Coronary artery (tissue), 2 donors: ENCODE measurements around the gene GTF2A2.

ENCODE experiments used
- DNase-seq: peaks from one replicate; pipeline ENCODE4 v3.0.0-alpha.2; 2017; ENCODE audit warnings: low spot score
- H3K27ac ChIP-seq, 2 donors: fragments of 200-600 bp; sonication (generic); one replicate each; pipeline ENCODE4 v1.5.1; 2016 to 2019
- H3K4me3 ChIP-seq: fragments of 200-600 bp; sonication (generic); 2 replicates; pipeline ENCODE4 v1.5.1; 2016; ENCODE audit warnings: mild to moderate bottlenecking, moderate library complexity
- TF ChIP-seq, protein P1 (sequence below): fragments of 200-600 bp; sonication (generic); IDR thresholded peaks from one replicate; pipeline ENCODE4 v1.5.1; 2019; ENCODE audit warnings: antibody characterized with exemption

Gene GTF2A2

DNA sequence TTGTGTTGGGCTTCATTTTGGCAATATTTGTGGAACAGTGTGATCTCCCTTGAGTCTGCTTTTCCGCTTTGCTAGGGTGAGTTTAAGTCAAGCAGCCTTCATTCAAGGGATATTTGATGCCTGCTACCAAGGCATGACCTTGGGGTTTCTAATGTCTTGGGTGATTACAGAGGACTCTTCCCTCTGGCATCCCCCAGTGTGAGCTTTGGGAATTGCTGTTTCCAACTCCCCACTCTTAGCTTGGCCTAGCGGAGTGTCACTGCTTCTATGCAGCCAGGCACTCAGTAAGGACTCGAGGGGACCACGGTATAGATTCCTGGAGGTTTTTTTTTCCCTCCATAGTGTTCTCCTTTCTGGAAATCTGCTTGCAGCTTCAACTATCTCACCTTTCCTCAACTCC, 24.6 kb downstream of the GTF2A2 start:
- no peak for DNase-seq
- Histone ChIP-seq H3K27ac (no peak overlapping the region), H3K4me3 (no peak overlapping the region)
- TF ChIP-seq, protein P1, sequence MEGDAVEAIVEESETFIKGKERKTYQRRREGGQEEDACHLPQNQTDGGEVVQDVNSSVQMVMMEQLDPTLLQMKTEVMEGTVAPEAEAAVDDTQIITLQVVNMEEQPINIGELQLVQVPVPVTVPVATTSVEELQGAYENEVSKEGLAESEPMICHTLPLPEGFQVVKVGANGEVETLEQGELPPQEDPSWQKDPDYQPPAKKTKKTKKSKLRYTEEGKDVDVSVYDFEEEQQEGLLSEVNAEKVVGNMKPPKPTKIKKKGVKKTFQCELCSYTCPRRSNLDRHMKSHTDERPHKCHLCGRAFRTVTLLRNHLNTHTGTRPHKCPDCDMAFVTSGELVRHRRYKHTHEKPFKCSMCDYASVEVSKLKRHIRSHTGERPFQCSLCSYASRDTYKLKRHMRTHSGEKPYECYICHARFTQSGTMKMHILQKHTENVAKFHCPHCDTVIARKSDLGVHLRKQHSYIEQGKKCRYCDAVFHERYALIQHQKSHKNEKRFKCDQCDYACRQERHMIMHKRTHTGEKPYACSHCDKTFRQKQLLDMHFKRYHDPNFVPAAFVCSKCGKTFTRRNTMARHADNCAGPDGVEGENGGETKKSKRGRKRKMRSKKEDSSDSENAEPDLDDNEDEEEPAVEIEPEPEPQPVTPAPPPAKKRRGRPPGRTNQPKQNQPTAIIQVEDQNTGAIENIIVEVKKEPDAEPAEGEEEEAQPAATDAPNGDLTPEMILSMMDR, result no peak

DNA sequence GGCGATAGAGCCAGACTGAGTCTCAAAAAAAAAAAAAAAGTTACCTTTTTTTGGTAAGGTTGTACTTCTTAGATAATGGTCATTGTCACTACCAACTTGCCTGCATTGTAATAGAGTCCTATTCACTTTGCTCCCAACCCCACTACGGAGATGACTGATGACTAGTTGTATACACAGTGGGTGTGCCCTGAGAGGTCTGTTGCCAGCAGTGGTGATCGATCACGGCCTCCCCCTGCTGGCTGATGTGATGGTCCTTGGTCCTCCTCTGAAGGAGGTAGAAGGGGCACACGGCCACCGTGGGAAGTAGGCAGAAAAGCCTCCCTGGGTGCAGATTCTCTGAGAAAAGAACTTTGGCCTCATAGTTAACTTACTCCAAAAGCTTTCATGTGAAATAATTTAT, 35.0 kb downstream of the GTF2A2 start:
- TF ChIP-seq, protein P1, result no peak
- DNase-seq, result no peak
- Histone ChIP-seq H3K4me3 (no peak overlapping the region), H3K27ac (no peak overlapping the region)

DNA sequence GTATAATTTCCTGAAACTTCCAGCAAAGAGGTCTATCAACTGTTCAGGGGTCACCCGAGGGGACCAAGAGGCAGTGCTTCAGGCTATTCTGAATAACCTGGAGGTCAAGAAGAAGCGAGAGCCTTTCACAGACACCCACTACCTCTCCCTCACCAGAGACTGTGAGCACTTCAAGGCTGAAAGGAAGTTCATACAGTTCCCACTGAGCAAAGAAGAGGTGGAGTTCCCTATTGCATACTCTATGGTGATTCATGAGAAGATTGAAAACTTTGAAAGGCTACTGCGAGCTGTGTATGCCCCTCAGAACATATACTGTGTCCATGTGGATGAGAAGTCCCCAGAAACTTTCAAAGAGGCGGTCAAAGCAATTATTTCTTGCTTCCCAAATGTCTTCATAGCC, 38.9 kb downstream of the GTF2A2 start:
- DNase-seq, result no peak
- no peak overlapping the region for H3K27ac ChIP-seq
- no peak overlapping the region for H3K4me3 ChIP-seq
- TF ChIP-seq, protein P1, result no peak

DNA sequence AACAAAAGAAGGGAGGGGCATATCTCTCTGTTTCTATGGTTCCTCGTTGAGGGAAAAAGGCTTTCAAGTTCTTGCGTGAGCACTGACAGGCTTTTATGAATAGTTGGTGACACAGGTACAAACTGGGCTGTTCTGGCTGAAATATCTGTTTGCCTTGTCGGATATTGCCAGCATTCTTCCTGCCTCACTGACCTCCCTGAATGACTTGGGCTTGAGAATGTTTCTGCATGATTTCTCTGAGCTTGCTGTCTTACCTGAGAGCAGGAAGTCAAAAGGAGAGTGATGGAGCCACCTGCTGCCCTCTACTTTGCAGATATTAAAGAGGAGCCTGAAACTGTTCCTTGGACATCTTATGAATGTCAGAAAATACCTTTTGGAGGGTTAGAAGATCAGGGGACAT, 40.9 kb downstream of the GTF2A2 start:
- Histone ChIP-seq H3K27ac (no peak overlapping the region), H3K4me3 (no peak overlapping the region)
- TF ChIP-seq, protein P1, result no peak

DNA sequence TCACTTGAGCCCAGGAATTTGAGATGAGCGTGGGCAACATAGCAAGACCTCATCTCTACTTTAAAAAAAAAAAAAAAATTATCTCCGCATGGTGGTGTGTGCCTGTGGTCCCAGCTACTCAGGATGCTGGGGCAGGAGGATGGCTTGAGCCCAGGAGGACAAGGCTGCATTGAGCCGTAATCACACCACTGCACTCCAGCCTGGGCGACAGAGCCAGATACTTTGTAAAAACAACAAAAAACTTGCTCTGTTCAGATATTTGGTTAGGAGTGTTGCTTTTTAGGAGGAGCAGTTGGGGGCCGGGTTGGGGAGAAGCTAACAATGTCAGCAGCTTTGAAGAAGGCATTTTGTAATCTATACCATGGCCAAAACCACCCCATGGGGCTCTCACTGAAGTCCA, 41.7 kb downstream of the GTF2A2 start:
- Histone ChIP-seq H3K4me3 (no peak overlapping the region), H3K27ac (no peak overlapping the region)
- TF ChIP-seq, protein P1, result no peak
- no peak for DNase-seq

More for the DNA sequence above, 40.9 kb downstream of the GTF2A2 start:
- DNase-seq, result no peak

DNA sequence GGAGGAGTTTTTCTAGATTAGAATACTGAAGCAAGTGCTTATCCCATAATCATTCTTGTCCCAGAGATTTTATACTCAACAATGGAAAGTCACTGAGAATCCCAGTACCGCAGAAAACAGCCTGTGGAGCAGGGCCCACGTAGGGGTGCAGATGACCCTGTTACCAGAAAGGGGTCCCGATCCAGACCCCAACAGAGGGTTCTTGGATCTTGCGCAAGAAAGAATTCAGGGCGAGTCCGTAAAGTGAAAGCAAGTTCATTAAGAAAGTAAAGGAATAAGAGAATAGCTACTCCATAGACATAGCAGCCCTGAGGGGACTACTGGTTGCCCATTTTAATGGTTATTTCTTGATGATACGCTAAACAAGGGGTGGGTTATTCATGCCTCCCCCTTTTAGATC, 43.2 kb downstream of the GTF2A2 start:
- TF ChIP-seq, protein P1, result no peak
- Histone ChIP-seq H3K4me3 (no peak overlapping the region), H3K27ac (no peak overlapping the region)
- no peak for DNase-seq

DNA sequence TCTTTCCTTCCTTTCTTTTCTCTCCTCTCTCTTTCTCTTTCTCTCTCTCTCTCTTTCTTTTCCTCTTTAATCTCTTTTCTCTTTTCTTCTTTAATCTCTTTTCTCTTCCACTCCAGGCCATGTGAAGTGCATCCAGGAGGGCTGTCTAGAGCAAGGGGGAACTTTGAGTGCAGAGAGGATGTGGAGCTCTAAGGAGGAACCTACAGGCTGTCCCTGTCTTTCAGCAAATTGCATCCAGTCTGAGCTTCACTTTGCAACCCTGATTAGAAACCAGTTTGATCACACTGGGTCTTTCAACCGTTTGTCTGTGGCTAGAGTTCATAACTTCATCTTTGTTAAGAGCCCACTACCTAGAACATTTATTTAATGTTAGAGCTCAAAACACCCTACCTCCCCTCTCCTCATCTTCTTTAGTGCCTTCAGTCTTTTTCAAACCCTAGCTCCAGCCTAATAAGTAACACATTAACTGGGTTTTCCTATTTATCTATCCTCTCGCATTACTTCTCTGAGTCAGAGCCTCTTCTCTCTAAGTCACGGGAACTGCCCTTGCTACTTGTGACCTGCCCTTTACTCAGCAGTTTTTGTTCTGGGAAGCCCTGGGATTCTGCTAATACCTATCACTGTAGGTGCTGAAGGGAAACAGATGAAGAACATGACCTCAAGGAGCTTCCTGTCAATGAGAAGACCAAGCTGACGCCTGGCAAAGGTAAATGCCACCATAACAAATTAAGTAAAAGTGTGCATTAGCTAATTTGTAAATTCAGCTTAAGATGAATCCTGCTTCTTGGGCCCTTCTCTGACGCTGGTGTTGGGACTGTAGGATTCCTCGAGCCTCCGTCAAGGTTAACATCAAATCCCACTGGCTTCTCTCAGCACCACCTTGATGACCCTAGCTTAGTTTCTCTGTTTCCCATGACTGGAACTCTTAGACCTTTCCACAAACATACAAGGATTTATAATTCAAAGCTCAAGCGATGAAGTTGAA, 45.7 kb downstream of the GTF2A2 start, which contains the start of gene GCNT3:
TSS of gene GCNT3 (plus strand) at position 508 of the 985 bp plus-strand sequence. CDS start 6,456 bp downstream, outside the sequence.
- no peak for DNase-seq
- Histone ChIP-seq H3K27ac (no peak within 1 kb of the TSS), H3K4me3 (no peak within 1 kb of the TSS)
- TF ChIP-seq, protein P1, result no peak
